ENCODE data around the gene OSBPL3. TPM values are rescaled to one million over a fixed set of nuclear protein-coding genes. Genes with fewer than 3 reads are reported as not detected.

The OSBPL3 gene
- total RNA-seq, 1 donor from 2014 or later, result 59.2 TPM

DNA sequence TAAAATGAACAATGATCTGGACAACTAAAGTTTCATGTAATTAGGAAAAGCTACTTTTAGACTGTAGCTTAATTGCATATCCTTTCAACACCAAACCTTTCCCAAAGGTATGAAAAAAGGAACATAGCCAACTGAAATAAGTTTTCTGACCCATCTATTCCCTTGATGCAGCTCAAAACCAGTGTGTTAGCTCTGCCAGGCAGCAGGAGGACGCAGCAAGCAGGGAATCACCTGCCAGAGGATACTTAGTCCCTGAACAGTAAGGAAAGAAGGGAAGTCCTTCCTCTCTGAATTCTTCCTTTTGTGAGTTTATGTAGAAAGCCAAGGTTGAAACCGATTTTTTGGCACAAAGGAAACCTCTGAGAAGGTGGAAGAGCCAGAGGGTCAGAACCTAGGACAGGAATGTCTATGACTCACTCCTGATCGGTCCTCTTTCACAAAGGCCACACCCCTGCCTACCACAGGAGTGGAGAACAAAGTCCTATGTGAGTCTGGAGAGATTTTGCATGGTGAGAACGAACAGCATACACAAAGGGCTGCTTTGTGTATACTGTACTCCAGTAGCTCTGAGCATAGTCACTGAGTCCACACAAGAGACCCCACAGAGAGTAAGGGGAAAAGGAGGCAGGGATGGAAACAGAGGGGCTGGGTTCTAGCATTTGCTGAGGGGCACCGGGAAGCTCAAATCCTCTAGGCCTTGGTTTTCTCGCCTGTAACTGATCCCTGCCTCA is 153.9 kb downstream of the OSBPL3 start:
- Histone ChIP-seq H3K9me3 (no peaks in the 10 kb centered on the region), H3K4me3 (no peak overlapping the region), H3K27me3 (no peaks in the 10 kb centered on the region), H3K27ac (peak overlapping the region; percentile 78), H3K36me3 (peaks cover 0 to 5% of the 10 kb centered on the region in 2 donors), H3K4me1 (peaks cover 62% of the 10 kb centered on the region)
- intact Hi-C loops (cut with DNase I), result no loop called here
- peak in 1 of 2 donors; percentile 15 for TF ChIP-seq POLR2AphosphoS5 (IDR thresholded peaks at IDR 0.05; ENCODE audit: insufficient read depth in 1 of 2, low read depth in 1 of 2)
- TF ChIP-seq, protein P1, sequence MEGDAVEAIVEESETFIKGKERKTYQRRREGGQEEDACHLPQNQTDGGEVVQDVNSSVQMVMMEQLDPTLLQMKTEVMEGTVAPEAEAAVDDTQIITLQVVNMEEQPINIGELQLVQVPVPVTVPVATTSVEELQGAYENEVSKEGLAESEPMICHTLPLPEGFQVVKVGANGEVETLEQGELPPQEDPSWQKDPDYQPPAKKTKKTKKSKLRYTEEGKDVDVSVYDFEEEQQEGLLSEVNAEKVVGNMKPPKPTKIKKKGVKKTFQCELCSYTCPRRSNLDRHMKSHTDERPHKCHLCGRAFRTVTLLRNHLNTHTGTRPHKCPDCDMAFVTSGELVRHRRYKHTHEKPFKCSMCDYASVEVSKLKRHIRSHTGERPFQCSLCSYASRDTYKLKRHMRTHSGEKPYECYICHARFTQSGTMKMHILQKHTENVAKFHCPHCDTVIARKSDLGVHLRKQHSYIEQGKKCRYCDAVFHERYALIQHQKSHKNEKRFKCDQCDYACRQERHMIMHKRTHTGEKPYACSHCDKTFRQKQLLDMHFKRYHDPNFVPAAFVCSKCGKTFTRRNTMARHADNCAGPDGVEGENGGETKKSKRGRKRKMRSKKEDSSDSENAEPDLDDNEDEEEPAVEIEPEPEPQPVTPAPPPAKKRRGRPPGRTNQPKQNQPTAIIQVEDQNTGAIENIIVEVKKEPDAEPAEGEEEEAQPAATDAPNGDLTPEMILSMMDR (IDR thresholded peaks at IDR 0.05), result no peak
- DNase-seq (ENCODE audit: extremely low spot score in 2 of 2), result no peak

DNA sequence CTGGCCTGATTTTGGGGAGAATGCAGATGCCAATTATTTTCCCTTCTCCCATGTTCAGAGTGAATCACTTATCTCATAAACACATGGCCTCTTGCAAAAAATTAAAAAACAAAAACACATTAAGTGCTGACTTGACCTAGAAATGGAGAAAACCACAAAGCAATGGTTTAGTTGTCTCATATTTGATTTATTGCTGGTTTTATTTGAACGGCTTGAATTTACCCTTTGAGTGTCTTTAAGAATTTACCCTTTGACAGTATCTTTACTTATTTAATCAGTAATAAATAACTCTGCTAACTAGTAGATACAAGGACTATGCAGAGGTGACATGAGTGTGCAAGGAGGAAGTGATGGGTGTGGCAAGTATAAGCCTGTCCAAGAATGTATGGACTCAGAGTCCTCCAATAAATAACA is 154.6 kb downstream of the OSBPL3 start:
- H3K27me3 ChIP-seq, result no peaks in the 10 kb centered on the region
- H3K4me1 ChIP-seq, result peaks cover 62% of the 10 kb centered on the region
- peaks cover 0 to 2% of the 10 kb centered on the region in 2 donors for H3K36me3 ChIP-seq
- intact Hi-C loops (cut with DNase I), result no loop called here
- TF ChIP-seq, protein P1 (IDR thresholded peaks at IDR 0.05), result no peak
- no peak for TF ChIP-seq POLR2A (IDR thresholded peaks at IDR 0.05)
- no peak for TF ChIP-seq POLR2AphosphoS5 (IDR thresholded peaks at IDR 0.05; ENCODE audit: insufficient read depth in 1 of 2, low read depth in 1 of 2)
- no peak for DNase-seq (ENCODE audit: extremely low spot score in 2 of 2)
- H3K9me3 ChIP-seq, result no peaks in the 10 kb centered on the region
- no peak overlapping the region for H3K4me3 ChIP-seq
- peak overlapping the region; percentile 78 for H3K27ac ChIP-seq

DNA sequence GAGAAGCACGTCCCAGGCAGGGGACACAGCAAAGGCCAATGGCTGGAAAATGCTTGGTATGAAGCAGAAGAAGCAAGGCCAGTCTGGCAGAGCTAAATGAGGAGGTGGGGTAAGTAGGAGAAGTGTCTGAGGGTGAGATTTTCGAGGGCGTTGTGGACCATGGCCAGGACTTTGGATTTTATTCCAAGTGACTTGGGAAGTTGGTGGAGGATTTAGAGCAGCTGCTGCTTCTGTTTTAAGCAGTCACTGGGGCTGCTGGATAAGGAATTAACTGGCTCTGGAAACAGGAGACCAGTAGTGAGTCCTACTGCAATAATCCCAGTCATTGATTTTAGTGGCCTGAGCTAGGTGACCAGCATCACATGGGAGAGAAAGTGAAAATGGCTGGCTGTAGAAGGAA is 155.1 kb downstream of the OSBPL3 start:
- peaks cover 60% of the 10 kb centered on the region for H3K4me1 ChIP-seq
- peak overlapping the region; percentile 78 for H3K27ac ChIP-seq
- intact Hi-C loops (cut with DNase I), result loop anchor here (5.0 kb wide), 1 partner anchor 252 kb away; no protein-coding TSS in a partner anchor

DNA sequence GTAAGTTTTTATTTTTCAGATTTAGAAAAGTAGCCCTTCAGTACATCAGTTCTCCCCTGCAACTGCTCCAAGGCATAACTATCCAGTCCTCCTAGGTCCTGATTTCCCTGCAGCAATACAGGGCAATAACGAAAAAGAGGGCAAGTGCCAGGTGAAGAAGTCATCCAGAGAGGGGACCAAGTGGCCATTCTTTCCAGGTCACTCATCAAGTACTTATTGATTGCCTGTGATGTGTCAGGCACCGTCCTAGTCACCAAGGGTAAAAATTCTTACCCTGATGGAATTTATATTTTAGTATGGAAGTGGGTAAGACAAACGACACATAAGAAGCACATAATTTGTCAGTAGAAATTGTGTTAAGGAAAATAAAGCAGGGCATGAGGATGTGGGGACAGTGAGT is 155.6 kb downstream of the OSBPL3 start:
- Histone ChIP-seq H3K4me1 (peaks cover 64% of the 10 kb centered on the region), H3K9me3 (no peaks in the 10 kb centered on the region), H3K4me3 (no peak overlapping the region), H3K27ac (peak overlapping the region; percentile 78), H3K27me3 (no peaks in the 10 kb centered on the region), H3K36me3 (no peaks in the 10 kb centered on the region)
- no peak for DNase-seq (ENCODE audit: extremely low spot score in 2 of 2)
- TF ChIP-seq, protein P1 (IDR thresholded peaks at IDR 0.05), result no peak
- TF ChIP-seq POLR2A (IDR thresholded peaks at IDR 0.05) (no peak), POLR2AphosphoS5 (IDR thresholded peaks at IDR 0.05; ENCODE audit: insufficient read depth in 1 of 2, low read depth in 1 of 2) (no peak)
- intact Hi-C loops (cut with DNase I), result loop anchor here (5.0 kb wide), 1 partner anchor 253 kb away; no protein-coding TSS in a partner anchor

More for the DNA sequence above, 155.1 kb downstream of the OSBPL3 start:
- no peak for DNase-seq (ENCODE audit: extremely low spot score in 2 of 2)
- H3K4me3 ChIP-seq, result no peak overlapping the region
- H3K9me3 ChIP-seq, result no peaks in the 10 kb centered on the region
- TF ChIP-seq POLR2AphosphoS5 (IDR thresholded peaks at IDR 0.05; ENCODE audit: insufficient read depth in 1 of 2, low read depth in 1 of 2) (no peak), POLR2A (IDR thresholded peaks at IDR 0.05) (no peak)
- TF ChIP-seq, protein P1 (IDR thresholded peaks at IDR 0.05), result no peak
- no peaks in the 10 kb centered on the region for H3K27me3 ChIP-seq
- no peaks in the 10 kb centered on the region for H3K36me3 ChIP-seq

DNA sequence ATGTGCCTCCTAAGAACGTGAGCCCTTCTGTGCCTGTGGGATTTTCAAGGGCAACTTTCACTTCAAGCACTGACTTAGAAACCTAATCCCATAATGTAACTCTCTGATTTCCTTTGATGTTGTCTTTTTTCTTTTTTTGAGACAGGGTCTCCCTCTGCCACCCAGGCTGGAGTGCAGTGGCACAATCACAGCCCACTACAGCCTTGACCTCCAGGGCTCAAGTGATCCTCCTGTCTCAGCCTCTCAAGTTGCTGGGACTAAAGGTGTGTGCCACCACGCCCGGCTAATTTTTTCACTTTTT is 158.3 kb downstream of the OSBPL3 start:
- no peak for DNase-seq (ENCODE audit: extremely low spot score in 2 of 2)
- intact Hi-C loops (cut with DNase I), result loop anchor here (5.0 kb wide), 1 partner anchor 256 kb away; no protein-coding TSS in a partner anchor
- no peaks in the 10 kb centered on the region for H3K36me3 ChIP-seq
- H3K4me1 ChIP-seq, result peaks cover 46% of the 10 kb centered on the region
- peak overlapping the region; percentile 86 for H3K27ac ChIP-seq
- no peaks in the 10 kb centered on the region for H3K27me3 ChIP-seq
- no peak overlapping the region for H3K4me3 ChIP-seq
- no peak for TF ChIP-seq POLR2AphosphoS5 (IDR thresholded peaks at IDR 0.05; ENCODE audit: insufficient read depth in 1 of 2, low read depth in 1 of 2)
- no peak for TF ChIP-seq POLR2A (IDR thresholded peaks at IDR 0.05)
- TF ChIP-seq, protein P1 (IDR thresholded peaks at IDR 0.05), result no peak
- no peaks in the 10 kb centered on the region for H3K9me3 ChIP-seq
